Upper lobe of right lung (tissue), 1 donor: ENCODE measurements around the gene EN1. TPM values are rescaled to one million over a fixed set of nuclear protein-coding genes. Genes with fewer than 3 reads are reported as not detected.

Experiments used
- ATAC-seq: fragments of 200-7000 bp; cut with Tn5 transposase; one replicate; pipeline ENCODE4 v1.9.1; 2020; ENCODE audit warnings: mild to moderate bottlenecking, moderate library complexity
- DNase-seq: peaks from one replicate; pipeline ENCODE4 v3.0.0-alpha.2; 2020
- H3K27ac ChIP-seq: fragments of 200-600 bp; one replicate; pipeline ENCODE4 v1.8.0; 2022
- H3K27me3 ChIP-seq: fragments of 200-600 bp; one replicate; pipeline ENCODE4 v1.8.0; 2022; ENCODE audit warnings: mild to moderate bottlenecking
- H3K36me3 ChIP-seq: fragments of 200-600 bp; one replicate; pipeline ENCODE4 v1.8.0; 2022
- H3K4me1 ChIP-seq: fragments of 200-600 bp; one replicate; pipeline ENCODE4 v1.8.0; 2022
- H3K4me3 ChIP-seq: fragments of 200-600 bp; one replicate; pipeline ENCODE4 v1.8.0; 2022; ENCODE audit warnings: mild to moderate bottlenecking
- H3K9me3 ChIP-seq: fragments of 200-600 bp; one replicate; pipeline ENCODE4 v1.8.0; 2022
- CTCF ChIP-seq: fragments of 200-600 bp; IDR thresholded peaks from one replicate; pipeline ENCODE4 v1.8.0; 2022; ENCODE audit warnings: antibody characterized with exemption
- intact Hi-C: fragments of 100-400 bp; cut with DNase I; formaldehyde crosslinking; loops from one replicate; pipeline ENCODE4 v1.11.0; 2022
- total RNA-seq: library from RNA; stranded (reverse); fragmentation: NEBNext Ultra II Directional; extraction: Animal tissue kit (Norgen Biotek cat#: 25700); gene quantifications from one replicate; pipeline ENCODE4 v1.2.1, GENCODE V29; 2021
- donor health status: DM: no; HTN: yes; CAD: no; lungs with severe emphysema.

Gene EN1
- total RNA-seq, 1 donor from 2014 or later = not detected

- ATAC-seq (no peak), DNase-seq (no peak)
- H3K4me1 ChIP-seq = no peaks in the 10 kb centered on the region
- H3K9me3 ChIP-seq = no peaks in the 10 kb centered on the region
- intact Hi-C loops = no loop called here
- H3K27me3 ChIP-seq = peaks cover 69% of the 10 kb centered on the region
- H3K27ac ChIP-seq = no peak overlapping the region
- H3K36me3 ChIP-seq = no peaks in the 10 kb centered on the region
- no peak overlapping the region for H3K4me3 ChIP-seq
- no peak for TF ChIP-seq CTCF
These were observed 33.7 kb downstream of the EN1 start for GRCh38 chr2:118813601-118814339.

GRCh38 chr2:118813111-118813510, 34.3 kb downstream of the EN1 start:
- H3K27me3 ChIP-seq = peaks cover 73% of the 10 kb centered on the region
- H3K4me3 ChIP-seq = no peak overlapping the region
- no peak overlapping the region for H3K27ac ChIP-seq
- intact Hi-C loops = no loop called here
- H3K36me3 ChIP-seq = no peaks in the 10 kb centered on the region
- TF ChIP-seq CTCF = no peak
- DNase-seq = no peak
- no peaks in the 10 kb centered on the region for H3K9me3 ChIP-seq
- H3K4me1 ChIP-seq = no peaks in the 10 kb centered on the region
- ATAC-seq = no peak

- intact Hi-C loops = no loop called here
- ATAC-seq = no peak
These were observed 34.9 kb downstream of the EN1 start for GRCh38 chr2:118812552-118812951.

GRCh38 chr2:118811514-118812115, 35.8 kb downstream of the EN1 start:
- ATAC-seq (no peak), DNase-seq (no peak)
- Histone ChIP-seq H3K4me3 (no peak overlapping the region), H3K36me3 (no peaks in the 10 kb centered on the region), H3K9me3 (no peaks in the 10 kb centered on the region), H3K27ac (no peak overlapping the region), H3K27me3 (peaks cover 85% of the 10 kb centered on the region), H3K4me1 (no peaks in the 10 kb centered on the region)
- intact Hi-C loops = no loop called here
- no peak for TF ChIP-seq CTCF

More at GRCh38 chr2:118812552-118812951, 34.9 kb downstream of the EN1 start:
- Histone ChIP-seq H3K9me3 (no peaks in the 10 kb centered on the region), H3K4me3 (no peak overlapping the region), H3K27ac (no peak overlapping the region), H3K36me3 (no peaks in the 10 kb centered on the region), H3K4me1 (no peaks in the 10 kb centered on the region), H3K27me3 (peaks cover 78% of the 10 kb centered on the region)
- no peak for TF ChIP-seq CTCF
- DNase-seq = no peak

GRCh38 chr2:118810766-118811165, 36.7 kb downstream of the EN1 start:
- ATAC-seq (no peak), DNase-seq (no peak)
- no peak overlapping the region for H3K4me3 ChIP-seq
- no peak overlapping the region for H3K27ac ChIP-seq
- no peak for TF ChIP-seq CTCF
- intact Hi-C loops = no loop called here
- H3K36me3 ChIP-seq = no peaks in the 10 kb centered on the region
- H3K27me3 ChIP-seq = peaks cover 77% of the 10 kb centered on the region
- H3K9me3 ChIP-seq = no peaks in the 10 kb centered on the region
- H3K4me1 ChIP-seq = no peaks in the 10 kb centered on the region
